ENCODE measurements around the gene PGLYRP3.

PGLYRP3 gene

GRCh38 chr1:153260585-153261280 lies 52.0 kb downstream of the PGLYRP3 start:
- DNase-seq (ENCODE audit: low spot score), result no peak

DNA sequence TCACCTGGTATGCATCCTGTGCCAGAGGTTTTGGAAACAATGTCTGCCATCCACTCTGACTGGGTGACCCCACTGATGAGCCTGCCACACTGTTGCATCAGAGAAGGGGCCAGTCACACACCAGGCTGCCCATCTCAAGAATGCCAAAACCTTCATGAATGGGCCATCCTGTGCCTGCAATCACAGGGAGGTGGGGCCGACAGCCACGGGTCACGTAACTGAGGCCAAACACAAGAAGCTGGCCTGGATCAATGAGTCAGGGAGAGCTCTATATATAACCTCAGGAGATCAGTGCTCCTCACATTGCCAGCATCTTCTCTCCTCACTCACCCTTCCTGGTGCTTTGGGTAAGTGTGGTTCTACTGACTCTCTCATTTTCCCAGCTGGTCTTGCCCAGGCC lies 53.4 kb downstream of the PGLYRP3 start, which contains the start of gene LORICRIN:
Gene LORICRIN, plus strand, starts transcription at position 301 of the 400 bp plus-strand sequence. CDS start 1,263 bp downstream, outside the sequence.
- no peak for DNase-seq (ENCODE audit: low spot score)

- DNase-seq (ENCODE audit: low spot score), result no peak
These were observed 59.1 kb downstream of the PGLYRP3 start for GRCh38 chr1:153253693-153254092.

- DNase-seq (ENCODE audit: low spot score), result no peak
These were observed 59.7 kb downstream of the PGLYRP3 start for GRCh38 chr1:153253076-153253475.

DNA sequence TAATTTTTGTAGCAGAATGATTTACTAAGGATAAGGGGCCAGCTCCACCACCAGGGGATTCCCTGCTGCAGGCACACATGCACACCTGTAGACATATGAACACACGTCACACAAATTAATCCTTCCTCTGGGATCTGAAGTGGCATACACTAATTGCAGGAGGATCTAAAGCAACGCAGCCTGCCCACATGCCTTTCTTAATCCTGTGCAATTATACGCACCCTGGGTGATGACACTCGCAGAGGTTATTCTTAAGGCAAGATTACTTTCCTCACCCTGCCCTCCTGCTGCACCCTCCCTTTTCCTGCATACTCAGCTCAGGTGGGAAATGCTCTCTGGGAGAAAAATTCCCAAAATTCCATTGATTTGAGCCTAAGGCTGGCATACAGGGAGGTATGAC lies 60.8 kb downstream of the PGLYRP3 start:
- no peak for DNase-seq (ENCODE audit: low spot score)

DNA sequence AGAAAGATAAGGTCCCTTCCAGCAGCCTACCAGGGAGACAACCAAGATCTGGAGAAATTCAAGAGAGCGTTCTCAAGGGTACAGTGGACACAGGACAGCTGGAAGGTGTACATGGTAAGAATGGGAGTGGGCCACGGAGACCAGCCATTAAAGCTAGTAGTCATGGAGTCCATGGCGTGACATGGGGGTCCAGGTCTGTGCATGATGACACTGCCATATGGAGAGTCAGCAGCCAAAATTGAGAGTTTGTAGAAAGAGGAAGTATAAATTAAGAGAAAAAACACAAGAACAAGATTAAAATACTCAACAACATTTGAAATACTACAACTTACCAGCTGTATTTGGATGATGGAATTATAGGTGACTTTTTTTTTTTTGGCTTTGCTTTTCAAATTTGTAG lies 61.2 kb downstream of the PGLYRP3 start:
- DNase-seq (ENCODE audit: low spot score), result no peak

DNA sequence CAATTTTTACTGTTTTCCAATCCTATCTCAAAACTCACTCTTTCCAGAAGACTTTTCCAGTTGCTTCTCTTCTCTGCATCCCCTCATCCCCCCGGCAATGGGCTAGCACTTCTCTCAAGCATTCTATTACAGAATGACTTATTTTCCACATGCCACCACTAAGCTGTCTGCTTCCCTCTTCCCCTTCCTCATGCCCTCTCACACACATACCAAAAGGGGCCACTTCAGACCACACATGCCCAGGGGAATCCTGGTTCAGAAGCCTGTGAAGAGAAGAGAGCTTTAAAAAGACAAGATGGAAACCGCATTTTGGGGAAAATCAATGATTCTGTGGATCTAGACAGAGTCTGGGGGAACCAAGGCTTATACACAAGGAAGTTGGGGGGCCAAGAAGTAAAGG lies 61.7 kb downstream of the PGLYRP3 start:
- DNase-seq (ENCODE audit: low spot score), result no peak

- no peak for DNase-seq (ENCODE audit: low spot score)
These were observed 62.6 kb downstream of the PGLYRP3 start for GRCh38 chr1:153250166-153250565.

- no peak for DNase-seq (ENCODE audit: low spot score)
These were observed 64.4 kb downstream of the PGLYRP3 start for GRCh38 chr1:153248176-153248879.
